ENCODE results near the gene ATRIP. TPM values are rescaled to one million over a fixed set of nuclear protein-coding genes. Genes with fewer than 3 reads are reported as not detected.

The ATRIP gene
- total RNA-seq, 1 donor, result 7.8 TPM

- peak; percentile 53 for DNase-seq (ENCODE audit: low read depth)
- peak overlapping the region; percentile 83 for H3K4me3 ChIP-seq (ENCODE audit: low read depth, low read length)
- no peak for TF ChIP-seq CTCF (IDR thresholded peaks at IDR 0.05; ENCODE audit: insufficient read depth, low read depth, low read length)
These were observed 57.0 kb downstream of the ATRIP start for GRCh38 chr3:48503401-48504050.

- DNase-seq (ENCODE audit: low read depth), result peak; percentile 55
- TF ChIP-seq CTCF (IDR thresholded peaks at IDR 0.05; ENCODE audit: insufficient read depth, low read depth, low read length), result no peak
- H3K4me3 ChIP-seq (ENCODE audit: low read depth, low read length), result peak within 1 kb of the TSS; percentile 83
These were observed 57.8 kb downstream of the ATRIP start, which contains the start of gene SHISA5 for GRCh38 chr3:48504051-48504946. Gene SHISA5, minus strand, starts transcription at chr3:48504174. Its CDS starts 80 bp downstream, at chr3:48504094.

GRCh38 chr3:48505146-48505545 lies 58.6 kb downstream of the ATRIP start:
- H3K4me3 ChIP-seq (ENCODE audit: low read depth, low read length), result no peak overlapping the region
- no peak for DNase-seq (ENCODE audit: low read depth)
- TF ChIP-seq CTCF (IDR thresholded peaks at IDR 0.05; ENCODE audit: insufficient read depth, low read depth, low read length), result no peak

- DNase-seq (ENCODE audit: low read depth), result no peak
- no peak overlapping the region for H3K4me3 ChIP-seq (ENCODE audit: low read depth, low read length)
- no peak for TF ChIP-seq CTCF (IDR thresholded peaks at IDR 0.05; ENCODE audit: insufficient read depth, low read depth, low read length)
These were observed 59.5 kb downstream of the ATRIP start for GRCh38 chr3:48505968-48506504.

GRCh38 chr3:48507256-48508061 lies 60.9 kb downstream of the ATRIP start:
- peak; percentile 64 for TF ChIP-seq CTCF (IDR thresholded peaks at IDR 0.05; ENCODE audit: insufficient read depth, low read depth, low read length)
- peak; percentile 65 for DNase-seq (ENCODE audit: low read depth)
- H3K4me3 ChIP-seq (ENCODE audit: low read depth, low read length), result no peak overlapping the region

GRCh38 chr3:48511551-48511950 lies 65.0 kb downstream of the ATRIP start:
- TF ChIP-seq CTCF (IDR thresholded peaks at IDR 0.05; ENCODE audit: insufficient read depth, low read depth, low read length), result no peak
- no peak overlapping the region for H3K4me3 ChIP-seq (ENCODE audit: low read depth, low read length)
- DNase-seq (ENCODE audit: low read depth), result no peak
